H1 (cell line): ENCODE data around the gene APLP1. TPM values are rescaled to one million over a fixed set of nuclear protein-coding genes. Genes with fewer than 3 reads are reported as not detected.
A peak's percentile ranks its signal among the peaks of the same experiment; 100 is the strongest.

ENCODE experiments used
- CTCF ChIA-PET: fragments of 300-600 bp; sonication (Branson Sonifier 250); formaldehyde crosslinking; loops from one replicate; lab custom pipeline; 2021; ENCODE audit not compliant: partially characterized antibody; lab: Charles Lee
- POLR2A ChIA-PET: fragments of 300-600 bp; sonication (Branson Sonifier 250); formaldehyde crosslinking; loops from one replicate; lab custom pipeline; 2021; ENCODE audit warnings: inconsistent platforms; ENCODE audit not compliant: partially characterized antibody; lab: Charles Lee
- DNase-seq, 2 experiments: peaks; one replicate each; pipeline versions ENCODE4 v3.0.0 to v3.0.0-alpha.2; 2010 to 2022; ENCODE audit warnings: low spot score in 2 of 2, low read depth in 1 of 2, mixed read lengths in 1 of 2
- FAIRE-seq: peaks from 2 replicates; lab custom pipeline; 2011; peaks lifted over from hg19 to GRCh38; lab: Jason Lieb, UNC
- H2AFZ ChIP-seq: 2 replicates; pipeline ENCODE4 v1.8.1; 2012; ENCODE audit warnings: low read length, inconsistent platforms
- H2AK5ac ChIP-seq: 2 replicates; pipeline ENCODE4 v1.6.1; 2013; ENCODE audit warnings: low read depth, low read length
- H2BK120ac ChIP-seq: replicated peaks from 2 replicates; pipeline ENCODE3; 2013; ENCODE audit warnings: low read depth, low read length, inconsistent platforms
- H2BK12ac ChIP-seq: 2 replicates; pipeline ENCODE4 v1.6.1; 2013; ENCODE audit warnings: low read depth, low read length
- H2BK15ac ChIP-seq: 2 replicates; pipeline ENCODE4 v1.6.1; 2013; ENCODE audit warnings: low read length
- H2BK20ac ChIP-seq: 2 replicates; pipeline ENCODE4 v1.6.1; 2013; ENCODE audit warnings: low read length
- H2BK5ac ChIP-seq: 2 replicates; pipeline ENCODE4 v1.6.1; 2013; ENCODE audit warnings: low read depth, low read length
- H3K14ac ChIP-seq: 2 replicates; pipeline ENCODE4 v1.6.1; 2013; ENCODE audit warnings: inconsistent platforms; ENCODE audit not compliant: insufficient read length
- H3K18ac ChIP-seq: 2 replicates; pipeline ENCODE4 v1.6.1; 2013; ENCODE audit warnings: low read length; ENCODE audit errors: extremely low read depth
- H3K23ac ChIP-seq: 2 replicates; pipeline ENCODE4 v1.6.1; 2013; ENCODE audit warnings: inconsistent platforms; ENCODE audit not compliant: insufficient read length
- H3K23me2 ChIP-seq: 2 replicates; pipeline ENCODE4 v1.6.1; 2013; ENCODE audit warnings: low read depth, low read length
- H3K27ac ChIP-seq: 2 replicates; pipeline ENCODE4 v1.6.1; 2011; ENCODE audit warnings: low read depth, low read length, inconsistent platforms
- H3K27me3 ChIP-seq, 4 experiments: replicated peaks in 1 of 4; 1 replicate in 1 of 4; 2 replicates in 3 of 4; pipeline versions ENCODE4 v1.6.1 to v1.8.1; 2011 to 2013; ENCODE audit warnings: low read length in 3 of 4, mild to moderate bottlenecking in 3 of 4, inconsistent platforms in 2 of 4, mixed read lengths in 2 of 4, moderate library complexity in 1 of 4; ENCODE audit not compliant: control insufficient read depth in 3 of 4, insufficient read depth in 3 of 4; ENCODE audit errors: extremely low read depth in 1 of 4
- H3K36me3 ChIP-seq, 4 experiments: 2 replicates each; pipeline versions ENCODE4 v1.6.1 to v1.8.1; 2011 to 2013; ENCODE audit warnings: mild to moderate bottlenecking in 4 of 4, low read length in 3 of 4, moderate library complexity in 2 of 4, control low read depth in 1 of 4, inconsistent platforms in 1 of 4; ENCODE audit not compliant: insufficient read depth in 4 of 4, control insufficient read depth in 2 of 4
- H3K4ac ChIP-seq: replicated peaks from 2 replicates; pipeline ENCODE3; 2013; ENCODE audit warnings: low read length, low read depth, mixed read lengths, inconsistent platforms; ENCODE audit not compliant: insufficient read length
- H3K4me1 ChIP-seq, 4 experiments: replicated peaks in 1 of 4; 1 replicate in 1 of 4; 2 replicates in 3 of 4; pipeline versions ENCODE4 v1.6.1 to v1.8.1; 2011 to 2013; ENCODE audit warnings: low read length in 3 of 4, inconsistent platforms in 2 of 4, mixed read lengths in 1 of 4; ENCODE audit not compliant: insufficient read depth in 4 of 4, control insufficient read depth in 3 of 4
- H3K4me2 ChIP-seq, 2 experiments: 2 replicates each; pipeline versions ENCODE4 v1.6.1 to v1.8.1; 2011 to 2013; ENCODE audit warnings: low read depth in 2 of 2, low read length in 2 of 2, control low read depth in 1 of 2, inconsistent platforms in 1 of 2, mild to moderate bottlenecking in 1 of 2; ENCODE audit not compliant: insufficient read depth in 1 of 2
- H3K4me3 ChIP-seq, 4 experiments: fragments of 200-600, 300-600 bp in 1 of 4; sonication (generic), shearing (Covaris generic), sonication (Bioruptor Twin) in 1 of 4; 2 replicates each; pipeline versions ENCODE4 v1.5.1 to v1.8.1; 2011 to 2016; ENCODE audit warnings: low read length in 4 of 4, low read depth in 3 of 4, control low read depth in 2 of 4, inconsistent platforms in 2 of 4, mild to moderate bottlenecking in 2 of 4, mixed read lengths in 1 of 4, moderate library complexity in 1 of 4; ENCODE audit not compliant: insufficient read depth in 2 of 4; ENCODE audit errors: extremely low read depth in 1 of 4
- H3K56ac ChIP-seq: replicated peaks from 2 replicates; pipeline ENCODE3; 2013; ENCODE audit warnings: low read depth, mild to moderate bottlenecking, mixed read lengths, low read length, inconsistent platforms; ENCODE audit not compliant: insufficient read length
- H3K79me1 ChIP-seq: 2 replicates; pipeline ENCODE4 v1.6.1; 2013; ENCODE audit warnings: low read depth, low read length, control low read depth
- H3K79me2 ChIP-seq, 2 experiments: 2 replicates each; pipeline versions ENCODE4 v1.6.1 to v1.8.1; 2012 to 2013; ENCODE audit warnings: low read length in 2 of 2, mild to moderate bottlenecking in 2 of 2, inconsistent platforms in 1 of 2; ENCODE audit not compliant: insufficient read depth in 2 of 2, control insufficient read depth in 1 of 2
- H3K9ac ChIP-seq, 4 experiments: replicated peaks in 1 of 4; 1 replicate in 1 of 4; 2 replicates in 3 of 4; pipeline versions ENCODE4 v1.6.1 to v1.8.1; 2011 to 2013; ENCODE audit warnings: low read depth in 3 of 4, low read length in 3 of 4, control low read depth in 2 of 4, mild to moderate bottlenecking in 2 of 4, moderate library complexity in 2 of 4, inconsistent platforms in 1 of 4; ENCODE audit errors: extremely low read depth in 1 of 4
- H3K9me3 ChIP-seq, 2 experiments: 2 replicates each; pipeline versions ENCODE4 v1.6.1 to v1.8.1; 2012 to 2013; ENCODE audit warnings: mild to moderate bottlenecking in 2 of 2, moderate library complexity in 2 of 2, control low read depth in 1 of 2, inconsistent platforms in 1 of 2, low read depth in 1 of 2, low read length in 1 of 2, mixed read lengths in 1 of 2; ENCODE audit not compliant: insufficient read depth in 2 of 2
- H4K20me1 ChIP-seq, 2 experiments: replicated peaks in 1 of 2; 2 replicates each; pipeline versions ENCODE3 to v1.8.1; 2011 to 2013; ENCODE audit warnings: inconsistent platforms in 2 of 2, low read length in 2 of 2, mild to moderate bottlenecking in 1 of 2; ENCODE audit not compliant: insufficient read depth in 2 of 2, control insufficient read depth in 1 of 2
- H4K5ac ChIP-seq: 2 replicates; pipeline ENCODE4 v1.6.1; 2013; ENCODE audit warnings: low read length, low read depth, mixed read lengths, inconsistent platforms; ENCODE audit not compliant: insufficient read length
- H4K8ac ChIP-seq: 2 replicates; pipeline ENCODE4 v1.8.0; 2013; ENCODE audit warnings: mild to moderate bottlenecking, moderate library complexity, low read length, inconsistent platforms; ENCODE audit not compliant: insufficient read depth; ENCODE audit errors: extremely low read depth
- H4K91ac ChIP-seq: replicated peaks from 2 replicates; pipeline ENCODE3; 2013; ENCODE audit warnings: low read length, mixed read lengths, inconsistent platforms; ENCODE audit not compliant: insufficient read length
- ATF3 ChIP-seq: IDR thresholded peaks from 2 replicates; pipeline ENCODE4 v1.6.1; 2011; ENCODE audit warnings: low read depth, mild to moderate bottlenecking, low read length; ENCODE audit not compliant: insufficient read depth
- CEBPB ChIP-seq: IDR thresholded peaks from 2 replicates; pipeline ENCODE4 v1.6.1; 2012; ENCODE audit warnings: low read depth, low read length
- CHD1 ChIP-seq: IDR thresholded peaks from 2 replicates; pipeline ENCODE4 v1.6.1; 2012; ENCODE audit warnings: low read depth, low read length, improper control_type of control experiment
- CREB1 ChIP-seq: IDR thresholded peaks from 2 replicates; pipeline ENCODE4 v1.6.1; 2012; ENCODE audit warnings: inconsistent platforms
- POU5F1 ChIP-seq: IDR thresholded peaks from 2 replicates; pipeline ENCODE4 v1.6.1; 2011; ENCODE audit warnings: low read depth, mild to moderate bottlenecking, low read length, moderate library complexity
- RAD21 ChIP-seq, 2 experiments: IDR thresholded peaks in 1 of 2; conservative IDR thresholded peaks in 1 of 2; 2 replicates each; pipeline ENCODE4 v1.6.1; 2011; ENCODE audit warnings: low read depth in 2 of 2, low read length in 2 of 2, improper control_type of control experiment in 1 of 2, inconsistent platforms in 1 of 2, mild to moderate bottlenecking in 1 of 2, moderate library complexity in 1 of 2
- SP1 ChIP-seq: IDR thresholded peaks from 2 replicates; pipeline ENCODE4 v1.6.1; 2011; ENCODE audit warnings: low read depth, low read length
- TAF7 ChIP-seq: optimal IDR thresholded peaks from 2 replicates; pipeline ENCODE3; 2011; ENCODE audit warnings: low read depth, mild to moderate bottlenecking, inconsistent platforms, low read length, moderate library complexity, borderline replicate concordance
- TBP ChIP-seq: IDR thresholded peaks from 2 replicates; pipeline ENCODE4 v1.6.1; 2011; ENCODE audit warnings: low read depth, low read length, improper control_type of control experiment
- WGBS, 2 experiments: shearing (Covaris generic) in 1 of 2; methylation state at CpG; one replicate each; pipeline versions ENCODE4 v1.1.6 to v1.1.7; 2013 to 2015; ENCODE audit warnings: low lambda C conversion rate in 2 of 2, mixed read lengths in 2 of 2, inconsistent platforms in 1 of 2, low coverage in 1 of 2, missing lambda C conversion rate in 1 of 2; ENCODE audit not compliant: insufficient replicate concordance in 2 of 2, insufficient coverage in 1 of 2, insufficient read length in 1 of 2; ENCODE audit errors: extremely low coverage in 1 of 2, missing lambda C conversion rate in 1 of 2; 5-methylcytosine and 5-hydroxymethylcytosine counted together
- polyA plus RNA-seq, 7 experiments: library from polyadenylated mRNA; depleted of rRNA in 3 of 7; stranded (reverse) in 5 of 7; unstranded in 2 of 7; fragments of >200 nt in 5 of 7; fragments of 200-250 nt in 2 of 7; gene quantifications; 1 replicate in 5 of 7; 2 replicates in 1 of 7; 4 replicates in 1 of 7; pipeline versions ENCODE4 v1.2.1 to v1.2.3, GENCODE V29; 2011 to 2013; ENCODE audit warnings: missing spikeins in 2 of 7, mixed read lengths in 2 of 7
- total RNA-seq: library from RNA; stranded (reverse); fragmentation: NEBNext Ultra II Directional; extraction: Animal tissue kit (Norgen Biotek cat#: 25700); gene quantifications from 2 replicates; pipeline ENCODE4 v1.2.1, GENCODE V29; 2021

The APLP1 gene
- total and polyA plus RNA-seq, 2 of the 8 experiments (the other 6 are each of a cell fraction or from before 2014, with no cell fraction given), result 19.9 to 22.0 TPM

DNA sequence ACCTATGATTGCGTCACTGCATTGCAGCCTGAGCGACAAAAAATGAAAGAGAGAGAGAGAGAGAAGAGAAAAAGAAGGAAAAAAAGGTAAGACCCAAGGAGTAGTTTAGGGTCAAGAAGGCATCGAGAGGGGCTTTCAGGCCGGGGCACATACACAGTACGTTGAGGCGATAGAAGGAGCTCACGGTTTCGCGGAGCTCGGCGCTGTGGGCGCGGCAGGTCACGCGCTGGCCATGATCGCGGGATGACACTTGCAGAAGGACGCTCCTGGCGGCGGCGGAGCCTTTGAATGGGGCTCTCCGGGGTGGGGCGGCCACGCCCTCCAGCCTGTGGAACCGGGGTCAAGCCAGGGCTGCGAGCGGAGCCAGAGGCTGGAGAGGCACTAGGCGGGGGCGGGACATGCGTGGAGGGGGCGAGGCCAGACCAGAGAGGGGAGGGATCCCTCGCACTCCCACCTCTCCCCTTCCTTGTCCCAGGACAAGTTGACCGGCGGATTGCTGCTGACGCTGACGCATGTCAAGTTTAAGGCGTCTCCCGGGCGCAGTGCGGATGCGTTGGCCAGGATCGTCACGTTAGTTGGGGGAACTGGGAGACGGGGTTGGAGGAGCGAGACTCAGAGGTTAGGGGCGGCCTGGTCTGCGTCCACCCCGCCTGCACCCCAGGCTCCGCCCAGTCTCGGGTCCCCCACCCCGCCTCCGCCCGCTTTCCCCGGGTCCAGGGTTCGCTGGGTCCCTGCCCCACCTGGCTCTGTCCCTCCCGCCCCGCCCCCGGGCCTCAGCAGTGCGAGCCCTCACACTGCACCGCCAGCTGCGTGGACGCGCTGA lies 22.9 kb upstream of the APLP1 start:
- H3K4me3 ChIP-seq, result peak overlapping the region; percentile 30 to 59 (median 48)
- POLR2A ChIA-PET, result interaction anchor here (1.1 kb wide), 1 partner anchor 115 kb away, joined by 3 read pairs; no protein-coding TSS in a partner anchor
- no peaks in the 10 kb centered on the region for H3K36me3 ChIP-seq
- no peak for FAIRE-seq
- peak in 1 of 2 experiments; percentile 74 for DNase-seq
- no peak overlapping the region for H3K4ac ChIP-seq
- no peak overlapping the region for H2AK5ac ChIP-seq
- no peak overlapping the region for H3K18ac ChIP-seq
- H4K91ac ChIP-seq, result no peak overlapping the region
- CTCF ChIA-PET, result interaction anchor here (1.0 to 2.0 kb wide), 3 partner anchors 10 to 152 kb away, joined by 4 to 7 read pairs (median 5); no protein-coding TSS in a partner anchor
- H2AFZ ChIP-seq, result peak overlapping the region; percentile 54; the same call in 1 of the 2 replicates
- H4K20me1 ChIP-seq, result peaks cover 0 to 2% of the 10 kb centered on the region in 2 experiments
- no peak overlapping the region for H3K9ac ChIP-seq
- H2BK120ac ChIP-seq, result no peak overlapping the region
- H2BK20ac ChIP-seq, result no peak overlapping the region
- H2BK5ac ChIP-seq, result no peak overlapping the region
- H4K5ac ChIP-seq, result no peak overlapping the region
- no peaks in the 10 kb centered on the region for H3K79me2 ChIP-seq
- peaks cover 22% of the 10 kb centered on the region for H3K23me2 ChIP-seq
- H4K8ac ChIP-seq, result no peak overlapping the region
- H2BK15ac ChIP-seq, result 0 out of 2 replicates have a peak overlapping the region, but pooled peaks have one; percentile 81
- no peak overlapping the region for H3K23ac ChIP-seq
- H3K56ac ChIP-seq, result no peak overlapping the region
- peaks cover 20 to 45% (median 34%) of the 10 kb centered on the region in 4 experiments for H3K27me3 ChIP-seq
- H3K9me3 ChIP-seq, result no peaks in the 10 kb centered on the region; a peak in 1 of 4 replicates
- H2BK12ac ChIP-seq, result 0 out of 2 replicates have a peak overlapping the region, but pooled peaks have one; percentile 39
- H3K27ac ChIP-seq, result no peak overlapping the region
- H3K4me1 ChIP-seq, result peaks cover 0 to 16% (median 5%) of the 10 kb centered on the region in 4 experiments; a peak in 5 of 7 replicates
- H3K79me1 ChIP-seq, result no peaks in the 10 kb centered on the region
- peak overlapping the region; percentile 95 to 96 for H3K4me2 ChIP-seq
- no peak overlapping the region for H3K14ac ChIP-seq
- WGBS, 2 experiments, result 6% methylated on average over 51 of the region's 63 CpGs; no CpG with 5 or more reads in 1 of the 2 experiments
- TF ChIP-seq CEBPB (peak; percentile 76), SP1 (no peak), RAD21 (IDR thresholded peaks at IDR 0.05 in 1 of 2, conservative IDR thresholded peaks at IDR 0.05 in 1 of 2; ENCODE audit: low read depth in 2 of 2, low read length in 2 of 2) (no peak), CREB1 (peak; percentile 84), CHD1 (no peak), ATF3 (0 out of 2 replicates have a peak, but pooled peaks have one; percentile 7), POU5F1 (no peak), TAF7 (no peak), TBP (no peak)
